Activated CD8-positive, alpha-beta memory T cell treated with anti-CD3 and anti-CD28 coated beads, Interleukin-2, amount 10 ng/mL, durations not matched to agents 7 days and 5 days (primary cell): ENCODE results near the gene RAB40B. TPM values are rescaled to one million over a fixed set of nuclear protein-coding genes. Genes with fewer than 3 reads are reported as not detected.
A peak's percentile ranks its signal among the peaks of the same experiment; 100 is the strongest.

Experiments used
- ATAC-seq: fragments of 150-1000 bp; cut with Tn5 transposase; one replicate; pipeline ENCODE4 v1.10.0; 2021; ENCODE audit warnings: moderate library complexity
- CTCF ChIA-PET: fragments of 350-600 bp; sonication (Branson Sonifier 250); formaldehyde crosslinking; loops from one replicate; lab custom pipeline; 2021; ENCODE audit warnings: antibody characterized with exemption; lab: Charles Lee
- DNase-seq: peaks from one replicate; pipeline ENCODE4 v3.0.0-alpha.2; 2020
- H3K27ac Mint-ChIP-seq: one replicate; pipeline ENCODE4 v1.8.0; 2021; ENCODE audit warnings: mild to moderate bottlenecking, mixed read lengths
- H3K27me3 Mint-ChIP-seq: one replicate; pipeline ENCODE4 v1.8.0; 2021; ENCODE audit warnings: mixed read lengths
- H3K36me3 Mint-ChIP-seq: one replicate; pipeline ENCODE4 v1.8.0; 2021; ENCODE audit warnings: mild to moderate bottlenecking, mixed read lengths
- H3K4me1 Mint-ChIP-seq: one replicate; pipeline ENCODE4 v1.8.0; 2021; ENCODE audit warnings: mixed read lengths
- H3K4me3 Mint-ChIP-seq: one replicate; pipeline ENCODE4 v1.8.0; 2021; ENCODE audit warnings: mild to moderate bottlenecking, moderate library complexity, mixed read lengths
- H3K9me3 Mint-ChIP-seq: one replicate; pipeline ENCODE4 v1.8.0; 2022; ENCODE audit warnings: low read depth, mixed read lengths
- total RNA-seq, 2 experiments: library from RNA; stranded (reverse); gene quantifications; one replicate each; pipeline ENCODE4 v1.2.3, GENCODE V29; 2021

The RAB40B gene
- total RNA-seq, 2 experiments from 2014 or later = 0.47 to 1.4 TPM

- no peaks in the 10 kb centered on the region for H3K36me3 Mint-ChIP-seq
- H3K27me3 Mint-ChIP-seq = peaks cover 2% of the 10 kb centered on the region
- no peak overlapping the region for H3K4me3 Mint-ChIP-seq
- no peak for DNase-seq
- ATAC-seq = no peak
- peaks cover 6% of the 10 kb centered on the region for H3K4me1 Mint-ChIP-seq
- no peak overlapping the region for H3K27ac Mint-ChIP-seq
- CTCF ChIA-PET = no interaction called here
- H3K9me3 Mint-ChIP-seq = no peaks in the 10 kb centered on the region
Measured at GRCh38 chr17:82709024-82709675, 10.7 kb upstream of the RAB40B start.

GRCh38 chr17:82705756-82706155 lies 7.3 kb upstream of the RAB40B start:
- no peaks in the 10 kb centered on the region for H3K9me3 Mint-ChIP-seq
- no peak overlapping the region for H3K4me3 Mint-ChIP-seq
- CTCF ChIA-PET = no interaction called here
- H3K4me1 Mint-ChIP-seq = peaks cover 2% of the 10 kb centered on the region
- DNase-seq (no peak), ATAC-seq (no peak)
- no peaks in the 10 kb centered on the region for H3K36me3 Mint-ChIP-seq
- no peak overlapping the region for H3K27ac Mint-ChIP-seq
- H3K27me3 Mint-ChIP-seq = no peaks in the 10 kb centered on the region

GRCh38 chr17:82704886-82705285 lies 6.4 kb upstream of the RAB40B start:
- Mint-ChIP-seq H3K4me3 (no peak overlapping the region), H3K27me3 (no peaks in the 10 kb centered on the region), H3K9me3 (no peaks in the 10 kb centered on the region), H3K27ac (no peak overlapping the region), H3K36me3 (no peaks in the 10 kb centered on the region), H3K4me1 (peaks cover 2% of the 10 kb centered on the region)
- DNase-seq (no peak), ATAC-seq (no peak)
- CTCF ChIA-PET = no interaction called here

- Mint-ChIP-seq H3K27ac (no peak overlapping the region), H3K9me3 (no peaks in the 10 kb centered on the region), H3K36me3 (no peaks in the 10 kb centered on the region), H3K4me1 (peaks cover 4% of the 10 kb centered on the region), H3K27me3 (no peaks in the 10 kb centered on the region), H3K4me3 (no peak overlapping the region)
- CTCF ChIA-PET = no interaction called here
- DNase-seq (no peak), ATAC-seq (no peak)
Measured at GRCh38 chr17:82703935-82704865, 5.7 kb upstream of the RAB40B start.

- ATAC-seq = no peak
- Mint-ChIP-seq H3K36me3 (no peaks in the 10 kb centered on the region), H3K9me3 (no peaks in the 10 kb centered on the region), H3K4me1 (peaks cover 6% of the 10 kb centered on the region), H3K4me3 (no peak overlapping the region), H3K27me3 (no peaks in the 10 kb centered on the region), H3K27ac (no peak overlapping the region)
- CTCF ChIA-PET = no interaction called here
- no peak for DNase-seq
Measured at GRCh38 chr17:82703036-82703745, 4.7 kb upstream of the RAB40B start.

- CTCF ChIA-PET = interaction anchor here (0.9 to 1.2 kb wide), 2 partner anchors 13 to 37 kb away, joined by 3 read pairs; no protein-coding TSS in a partner anchor
- H3K27ac Mint-ChIP-seq = no peak overlapping the region
- no peaks in the 10 kb centered on the region for H3K36me3 Mint-ChIP-seq
- no peak overlapping the region for H3K4me3 Mint-ChIP-seq
- DNase-seq = no peak
- peaks cover 6% of the 10 kb centered on the region for H3K4me1 Mint-ChIP-seq
- no peak for ATAC-seq
- peaks cover under 1% of the 10 kb centered on the region for H3K27me3 Mint-ChIP-seq
- H3K9me3 Mint-ChIP-seq = no peaks in the 10 kb centered on the region
Measured at GRCh38 chr17:82702231-82702927, 3.9 kb upstream of the RAB40B start.

- Mint-ChIP-seq H3K27ac (no peak overlapping the region), H3K4me3 (peak overlapping the region; percentile 74), H3K36me3 (peaks cover 6% of the 10 kb centered on the region), H3K27me3 (peaks cover 8% of the 10 kb centered on the region), H3K9me3 (peaks cover 10% of the 10 kb centered on the region), H3K4me1 (peaks cover 9% of the 10 kb centered on the region)
- no peak for ATAC-seq
- DNase-seq = no peak
- CTCF ChIA-PET = no interaction called here
Measured at GRCh38 chr17:82699551-82699950, 1.1 kb upstream of the RAB40B start.

- Mint-ChIP-seq H3K4me3 (peak overlapping the region; percentile 74), H3K27me3 (peaks cover 8% of the 10 kb centered on the region), H3K36me3 (peaks cover 8% of the 10 kb centered on the region), H3K27ac (no peak overlapping the region), H3K4me1 (peaks cover 9% of the 10 kb centered on the region), H3K9me3 (peaks cover 13% of the 10 kb centered on the region)
- ATAC-seq (no peak), DNase-seq (no peak)
- CTCF ChIA-PET = no interaction called here
Measured at GRCh38 chr17:82698974-82699442, 510 bp upstream of the RAB40B start.

- CTCF ChIA-PET = no interaction called here
- Mint-ChIP-seq H3K9me3 (peaks cover 15% of the 10 kb centered on the region), H3K36me3 (peaks cover 10% of the 10 kb centered on the region), H3K27ac (no peak overlapping the region), H3K27me3 (peaks cover 8% of the 10 kb centered on the region), H3K4me3 (no peak overlapping the region), H3K4me1 (peaks cover 9% of the 10 kb centered on the region)
- no peak for ATAC-seq
- DNase-seq = no peak
Measured at GRCh38 chr17:82697808-82698064, 762 bp downstream of the RAB40B start.

- Mint-ChIP-seq H3K36me3 (peaks cover 10% of the 10 kb centered on the region), H3K27me3 (peaks cover 8% of the 10 kb centered on the region), H3K4me1 (peaks cover 9% of the 10 kb centered on the region), H3K27ac (no peak overlapping the region), H3K4me3 (peak overlapping the region; percentile 10), H3K9me3 (peaks cover 15% of the 10 kb centered on the region)
- DNase-seq = no peak
- ATAC-seq = no peak
- CTCF ChIA-PET = no interaction called here
Measured at GRCh38 chr17:82696916-82697807, 1.3 kb downstream of the RAB40B start.

- Mint-ChIP-seq H3K4me1 (peaks cover 9% of the 10 kb centered on the region), H3K36me3 (peaks cover 10% of the 10 kb centered on the region), H3K4me3 (no peak overlapping the region), H3K9me3 (peaks cover 15% of the 10 kb centered on the region), H3K27me3 (peaks cover 8% of the 10 kb centered on the region), H3K27ac (no peak overlapping the region)
- no peak for DNase-seq
- CTCF ChIA-PET = no interaction called here
- no peak for ATAC-seq
Measured at GRCh38 chr17:82696259-82696658, 2.2 kb downstream of the RAB40B start.

- Mint-ChIP-seq H3K9me3 (peaks cover 15% of the 10 kb centered on the region), H3K27me3 (peaks cover 8% of the 10 kb centered on the region), H3K27ac (no peak overlapping the region), H3K4me1 (peaks cover 7% of the 10 kb centered on the region), H3K4me3 (no peak overlapping the region), H3K36me3 (peaks cover 10% of the 10 kb centered on the region)
- CTCF ChIA-PET = no interaction called here
- no peak for DNase-seq
- no peak for ATAC-seq
Measured at GRCh38 chr17:82694647-82695046, 3.9 kb downstream of the RAB40B start.
